H1 (cell line): Measurements from ENCODE around the gene TTPAL. TPM values are rescaled to one million over a fixed set of nuclear protein-coding genes. Genes with fewer than 3 reads are reported as not detected.

Experiments used
- CTCF ChIA-PET: fragments of 300-600 bp; sonication (Branson Sonifier 250); formaldehyde crosslinking; loops from one replicate; lab custom pipeline; 2021; ENCODE audit not compliant: partially characterized antibody; lab: Charles Lee
- POLR2A ChIA-PET: fragments of 300-600 bp; sonication (Branson Sonifier 250); formaldehyde crosslinking; loops from one replicate; lab custom pipeline; 2021; ENCODE audit warnings: inconsistent platforms; ENCODE audit not compliant: partially characterized antibody; lab: Charles Lee
- DNase-seq, 2 experiments: peaks; one replicate each; pipeline versions ENCODE4 v3.0.0 to v3.0.0-alpha.2; 2010 to 2022; ENCODE audit warnings: low spot score in 2 of 2, low read depth in 1 of 2, mixed read lengths in 1 of 2
- FAIRE-seq: peaks from 2 replicates; lab custom pipeline; 2011; peaks lifted over from hg19 to GRCh38; lab: Jason Lieb, UNC
- H2AFZ ChIP-seq: 2 replicates; pipeline ENCODE4 v1.8.1; 2012; ENCODE audit warnings: low read length, inconsistent platforms
- H2AK5ac ChIP-seq: 2 replicates; pipeline ENCODE4 v1.6.1; 2013; ENCODE audit warnings: low read depth, low read length
- H2BK120ac ChIP-seq: replicated peaks from 2 replicates; pipeline ENCODE3; 2013; ENCODE audit warnings: low read depth, low read length, inconsistent platforms
- H2BK12ac ChIP-seq: 2 replicates; pipeline ENCODE4 v1.6.1; 2013; ENCODE audit warnings: low read depth, low read length
- H2BK15ac ChIP-seq: 2 replicates; pipeline ENCODE4 v1.6.1; 2013; ENCODE audit warnings: low read length
- H2BK20ac ChIP-seq: 2 replicates; pipeline ENCODE4 v1.6.1; 2013; ENCODE audit warnings: low read length
- H2BK5ac ChIP-seq: 2 replicates; pipeline ENCODE4 v1.6.1; 2013; ENCODE audit warnings: low read depth, low read length
- H3K14ac ChIP-seq: 2 replicates; pipeline ENCODE4 v1.6.1; 2013; ENCODE audit warnings: inconsistent platforms; ENCODE audit not compliant: insufficient read length
- H3K18ac ChIP-seq: 2 replicates; pipeline ENCODE4 v1.6.1; 2013; ENCODE audit warnings: low read length; ENCODE audit errors: extremely low read depth
- H3K23ac ChIP-seq: 2 replicates; pipeline ENCODE4 v1.6.1; 2013; ENCODE audit warnings: inconsistent platforms; ENCODE audit not compliant: insufficient read length
- H3K23me2 ChIP-seq: 2 replicates; pipeline ENCODE4 v1.6.1; 2013; ENCODE audit warnings: low read depth, low read length
- H3K27ac ChIP-seq: 2 replicates; pipeline ENCODE4 v1.6.1; 2011; ENCODE audit warnings: low read depth, low read length, inconsistent platforms
- H3K27me3 ChIP-seq, 4 experiments: replicated peaks in 1 of 4; 1 replicate in 1 of 4; 2 replicates in 3 of 4; pipeline versions ENCODE4 v1.6.1 to v1.8.1; 2011 to 2013; ENCODE audit warnings: low read length in 3 of 4, mild to moderate bottlenecking in 3 of 4, inconsistent platforms in 2 of 4, mixed read lengths in 2 of 4, moderate library complexity in 1 of 4; ENCODE audit not compliant: control insufficient read depth in 3 of 4, insufficient read depth in 3 of 4; ENCODE audit errors: extremely low read depth in 1 of 4
- H3K36me3 ChIP-seq, 4 experiments: 2 replicates each; pipeline versions ENCODE4 v1.6.1 to v1.8.1; 2011 to 2013; ENCODE audit warnings: mild to moderate bottlenecking in 4 of 4, low read length in 3 of 4, moderate library complexity in 2 of 4, control low read depth in 1 of 4, inconsistent platforms in 1 of 4; ENCODE audit not compliant: insufficient read depth in 4 of 4, control insufficient read depth in 2 of 4
- H3K4ac ChIP-seq: replicated peaks from 2 replicates; pipeline ENCODE3; 2013; ENCODE audit warnings: low read length, low read depth, mixed read lengths, inconsistent platforms; ENCODE audit not compliant: insufficient read length
- H3K4me1 ChIP-seq, 4 experiments: replicated peaks in 1 of 4; 1 replicate in 1 of 4; 2 replicates in 3 of 4; pipeline versions ENCODE4 v1.6.1 to v1.8.1; 2011 to 2013; ENCODE audit warnings: low read length in 3 of 4, inconsistent platforms in 2 of 4, mixed read lengths in 1 of 4; ENCODE audit not compliant: insufficient read depth in 4 of 4, control insufficient read depth in 3 of 4
- H3K4me2 ChIP-seq, 2 experiments: 2 replicates each; pipeline versions ENCODE4 v1.6.1 to v1.8.1; 2011 to 2013; ENCODE audit warnings: low read depth in 2 of 2, low read length in 2 of 2, control low read depth in 1 of 2, inconsistent platforms in 1 of 2, mild to moderate bottlenecking in 1 of 2; ENCODE audit not compliant: insufficient read depth in 1 of 2
- H3K4me3 ChIP-seq, 4 experiments: fragments of 200-600, 300-600 bp in 1 of 4; sonication (generic), shearing (Covaris generic), sonication (Bioruptor Twin) in 1 of 4; 2 replicates each; pipeline versions ENCODE4 v1.5.1 to v1.8.1; 2011 to 2016; ENCODE audit warnings: low read length in 4 of 4, low read depth in 3 of 4, control low read depth in 2 of 4, inconsistent platforms in 2 of 4, mild to moderate bottlenecking in 2 of 4, mixed read lengths in 1 of 4, moderate library complexity in 1 of 4; ENCODE audit not compliant: insufficient read depth in 2 of 4; ENCODE audit errors: extremely low read depth in 1 of 4
- H3K56ac ChIP-seq: replicated peaks from 2 replicates; pipeline ENCODE3; 2013; ENCODE audit warnings: low read depth, mild to moderate bottlenecking, mixed read lengths, low read length, inconsistent platforms; ENCODE audit not compliant: insufficient read length
- H3K79me1 ChIP-seq: 2 replicates; pipeline ENCODE4 v1.6.1; 2013; ENCODE audit warnings: low read depth, low read length, control low read depth
- H3K79me2 ChIP-seq, 2 experiments: 2 replicates each; pipeline versions ENCODE4 v1.6.1 to v1.8.1; 2012 to 2013; ENCODE audit warnings: low read length in 2 of 2, mild to moderate bottlenecking in 2 of 2, inconsistent platforms in 1 of 2; ENCODE audit not compliant: insufficient read depth in 2 of 2, control insufficient read depth in 1 of 2
- H3K9ac ChIP-seq, 4 experiments: replicated peaks in 1 of 4; 1 replicate in 1 of 4; 2 replicates in 3 of 4; pipeline versions ENCODE4 v1.6.1 to v1.8.1; 2011 to 2013; ENCODE audit warnings: low read depth in 3 of 4, low read length in 3 of 4, control low read depth in 2 of 4, mild to moderate bottlenecking in 2 of 4, moderate library complexity in 2 of 4, inconsistent platforms in 1 of 4; ENCODE audit errors: extremely low read depth in 1 of 4
- H3K9me3 ChIP-seq, 2 experiments: 2 replicates each; pipeline versions ENCODE4 v1.6.1 to v1.8.1; 2012 to 2013; ENCODE audit warnings: mild to moderate bottlenecking in 2 of 2, moderate library complexity in 2 of 2, control low read depth in 1 of 2, inconsistent platforms in 1 of 2, low read depth in 1 of 2, low read length in 1 of 2, mixed read lengths in 1 of 2; ENCODE audit not compliant: insufficient read depth in 2 of 2
- H4K20me1 ChIP-seq, 2 experiments: replicated peaks in 1 of 2; 2 replicates each; pipeline versions ENCODE3 to v1.8.1; 2011 to 2013; ENCODE audit warnings: inconsistent platforms in 2 of 2, low read length in 2 of 2, mild to moderate bottlenecking in 1 of 2; ENCODE audit not compliant: insufficient read depth in 2 of 2, control insufficient read depth in 1 of 2
- H4K5ac ChIP-seq: 2 replicates; pipeline ENCODE4 v1.6.1; 2013; ENCODE audit warnings: low read length, low read depth, mixed read lengths, inconsistent platforms; ENCODE audit not compliant: insufficient read length
- H4K8ac ChIP-seq: 2 replicates; pipeline ENCODE4 v1.8.0; 2013; ENCODE audit warnings: mild to moderate bottlenecking, moderate library complexity, low read length, inconsistent platforms; ENCODE audit not compliant: insufficient read depth; ENCODE audit errors: extremely low read depth
- H4K91ac ChIP-seq: replicated peaks from 2 replicates; pipeline ENCODE3; 2013; ENCODE audit warnings: low read length, mixed read lengths, inconsistent platforms; ENCODE audit not compliant: insufficient read length
- CHD2 ChIP-seq: IDR thresholded peaks from 2 replicates; pipeline ENCODE4 v1.6.1; 2012; ENCODE audit warnings: low read length, improper control_type of control experiment
- WGBS, 2 experiments: shearing (Covaris generic) in 1 of 2; methylation state at CpG; one replicate each; pipeline versions ENCODE4 v1.1.6 to v1.1.7; 2013 to 2015; ENCODE audit warnings: low lambda C conversion rate in 2 of 2, mixed read lengths in 2 of 2, inconsistent platforms in 1 of 2, low coverage in 1 of 2, missing lambda C conversion rate in 1 of 2; ENCODE audit not compliant: insufficient replicate concordance in 2 of 2, insufficient coverage in 1 of 2, insufficient read length in 1 of 2; ENCODE audit errors: extremely low coverage in 1 of 2, missing lambda C conversion rate in 1 of 2; 5-methylcytosine and 5-hydroxymethylcytosine counted together
- polyA plus RNA-seq, 7 experiments: library from polyadenylated mRNA; depleted of rRNA in 3 of 7; stranded (reverse) in 5 of 7; unstranded in 2 of 7; fragments of >200 nt in 5 of 7; fragments of 200-250 nt in 2 of 7; gene quantifications; 1 replicate in 5 of 7; 2 replicates in 1 of 7; 4 replicates in 1 of 7; pipeline versions ENCODE4 v1.2.1 to v1.2.3, GENCODE V29; 2011 to 2013; ENCODE audit warnings: missing spikeins in 2 of 7, mixed read lengths in 2 of 7
- total RNA-seq: library from RNA; stranded (reverse); fragmentation: NEBNext Ultra II Directional; extraction: Animal tissue kit (Norgen Biotek cat#: 25700); gene quantifications from 2 replicates; pipeline ENCODE4 v1.2.1, GENCODE V29; 2021

TTPAL gene
- total and polyA plus RNA-seq, 2 of the 8 experiments (the other 6 are each of a cell fraction or from before 2014, with no cell fraction given) = 2.8 to 14.0 TPM

GRCh38 chr20:44488551-44488950 is 12.9 kb downstream of the TTPAL start:
- no peak overlapping the region for H2AFZ ChIP-seq

More at GRCh38 chr20:44488551-44488950, 12.9 kb downstream of the TTPAL start:
- Histone ChIP-seq H3K36me3 (peaks cover 8 to 36% (median 18%) of the 10 kb centered on the region in 4 experiments; a peak in 7 of 8 replicates), H3K4me2 (no peak overlapping the region), H3K23me2 (no peaks in the 10 kb centered on the region), H2BK12ac (no peak overlapping the region), H3K4ac (no peak overlapping the region), H3K79me2 (no peaks in the 10 kb centered on the region), H2BK15ac (no peak overlapping the region), H4K8ac (no peak overlapping the region), H3K56ac (no peak overlapping the region), H4K5ac (no peak overlapping the region), H3K9ac (no peak overlapping the region), H3K18ac (no peak overlapping the region), H4K91ac (no peak overlapping the region), H2BK5ac (no peak overlapping the region), H3K4me1 (no peaks in the 10 kb centered on the region), H3K27ac (no peak overlapping the region), H3K27me3 (no peaks in the 10 kb centered on the region), H4K20me1 (peaks cover 1 to 2% of the 10 kb centered on the region in 2 experiments), H3K23ac (no peak overlapping the region), H3K9me3 (no peaks in the 10 kb centered on the region), H2BK20ac (no peak overlapping the region), H3K14ac (no peak overlapping the region), H2AK5ac (no peak overlapping the region), H2BK120ac (no peak overlapping the region), H3K4me3 (no peak overlapping the region), H3K79me1 (no peaks in the 10 kb centered on the region; the same call in 1 of the 2 replicates)
- ChIA-PET CTCF (interaction anchor here (0.6 to 1.7 kb wide), 6 partner anchors 11 to 195 kb away, joined by 3 to 4 read pairs (median 3); no protein-coding TSS in a partner anchor), POLR2A (interaction anchor here (0.5 to 2.2 kb wide), 4 partner anchors 9 to 1596 kb away, joined by 3 to 5 read pairs (median 4); partner anchors contain the start of gene TTPAL)
- FAIRE-seq (no peak), DNase-seq (no peak)
- no peak for TF ChIP-seq CHD2
- 94% methylated on average over 5 of the region's 5 CpGs; no CpG with 5 or more reads in 1 of the 2 experiments for WGBS, 2 experiments
